ENCODE measurements around the gene ARF1.
A peak's percentile ranks its signal among the peaks of the same experiment; 100 is the strongest.

The ARF1 gene

GRCh38 chr1:228039986-228040385, 42.5 kb upstream of the ARF1 start:
- H2AFZ ChIP-seq = no peak overlapping the region
- H3K4me3 ChIP-seq (ENCODE audit: low read depth, low read length) = no peak overlapping the region
- no peak overlapping the region for H3K4me2 ChIP-seq (ENCODE audit: low read length)
- H3K27me3 ChIP-seq (ENCODE audit: control insufficient read depth, insufficient read depth, low read length) = no peaks in the 10 kb centered on the region
- no peak overlapping the region for H3K27ac ChIP-seq
- H3K4me1 ChIP-seq = no peaks in the 10 kb centered on the region
- H3K9ac ChIP-seq = no peak overlapping the region
- no peaks in the 10 kb centered on the region for H3K36me3 ChIP-seq (ENCODE audit: control insufficient read depth, insufficient read depth, low read length)
- no peak for TF ChIP-seq CTCF (IDR thresholded peaks at IDR 0.05)
- no peaks in the 10 kb centered on the region for H3K79me2 ChIP-seq
- H3K9me3 ChIP-seq (ENCODE audit: control insufficient read depth, low read length) = no peaks in the 10 kb centered on the region

- Histone ChIP-seq H3K4me2 (ENCODE audit: low read length) (no peak overlapping the region), H3K9me3 (ENCODE audit: control insufficient read depth, low read length) (no peaks in the 10 kb centered on the region), H3K27me3 (ENCODE audit: control insufficient read depth, insufficient read depth, low read length) (no peaks in the 10 kb centered on the region), H3K4me1 (no peaks in the 10 kb centered on the region), H3K27ac (no peak overlapping the region), H3K9ac (no peak overlapping the region), H3K36me3 (ENCODE audit: control insufficient read depth, insufficient read depth, low read length) (no peaks in the 10 kb centered on the region), H3K4me3 (ENCODE audit: low read depth, low read length) (no peak overlapping the region), H2AFZ (no peak overlapping the region), H3K79me2 (no peaks in the 10 kb centered on the region)
- no peak for TF ChIP-seq CTCF (IDR thresholded peaks at IDR 0.05)
Observed at GRCh38 chr1:228041316-228041715, 41.2 kb upstream of the ARF1 start.

- no peaks in the 10 kb centered on the region for H3K9me3 ChIP-seq (ENCODE audit: control insufficient read depth, low read length)
- no peaks in the 10 kb centered on the region for H3K27me3 ChIP-seq (ENCODE audit: control insufficient read depth, insufficient read depth, low read length)
- no peak overlapping the region for H2AFZ ChIP-seq
- H3K9ac ChIP-seq = no peak overlapping the region
- no peaks in the 10 kb centered on the region for H3K36me3 ChIP-seq (ENCODE audit: control insufficient read depth, insufficient read depth, low read length)
- no peak overlapping the region for H3K27ac ChIP-seq
- H3K4me1 ChIP-seq = no peaks in the 10 kb centered on the region
- H3K79me2 ChIP-seq = no peaks in the 10 kb centered on the region
- no peak overlapping the region for H3K4me3 ChIP-seq (ENCODE audit: low read depth, low read length)
- no peak for TF ChIP-seq CTCF (IDR thresholded peaks at IDR 0.05)
- no peak overlapping the region for H3K4me2 ChIP-seq (ENCODE audit: low read length)
Observed at GRCh38 chr1:228042508-228042907, 40.0 kb upstream of the ARF1 start.

- Histone ChIP-seq H3K4me2 (ENCODE audit: low read length) (no peak overlapping the region), H3K4me3 (ENCODE audit: low read depth, low read length) (no peak overlapping the region), H3K4me1 (no peaks in the 10 kb centered on the region), H3K27me3 (ENCODE audit: control insufficient read depth, insufficient read depth, low read length) (no peaks in the 10 kb centered on the region), H3K9me3 (ENCODE audit: control insufficient read depth, low read length) (no peaks in the 10 kb centered on the region), H2AFZ (no peak overlapping the region), H3K9ac (no peak overlapping the region), H3K27ac (peak overlapping the region; percentile 54), H3K36me3 (ENCODE audit: control insufficient read depth, insufficient read depth, low read length) (no peaks in the 10 kb centered on the region), H3K79me2 (no peaks in the 10 kb centered on the region)
- TF ChIP-seq CTCF (IDR thresholded peaks at IDR 0.05) = no peak
Observed at GRCh38 chr1:228043281-228043848, 39.1 kb upstream of the ARF1 start.

GRCh38 chr1:228044961-228045360, 37.5 kb upstream of the ARF1 start:
- H3K79me2 ChIP-seq = no peaks in the 10 kb centered on the region
- no peaks in the 10 kb centered on the region for H3K27me3 ChIP-seq (ENCODE audit: control insufficient read depth, insufficient read depth, low read length)
- no peak overlapping the region for H3K4me2 ChIP-seq (ENCODE audit: low read length)
- H3K4me3 ChIP-seq (ENCODE audit: low read depth, low read length) = no peak overlapping the region
- no peaks in the 10 kb centered on the region for H3K4me1 ChIP-seq
- H3K27ac ChIP-seq = no peak overlapping the region
- H3K9ac ChIP-seq = no peak overlapping the region
- no peaks in the 10 kb centered on the region for H3K36me3 ChIP-seq (ENCODE audit: control insufficient read depth, insufficient read depth, low read length)
- no peak overlapping the region for H2AFZ ChIP-seq
- H3K9me3 ChIP-seq (ENCODE audit: control insufficient read depth, low read length) = no peaks in the 10 kb centered on the region
- TF ChIP-seq CTCF (IDR thresholded peaks at IDR 0.05) = no peak

Data from parathyroid adenoma (tissue), 2 donors.